MM.1S (cell line): Measurements from ENCODE around the gene CACNA1C.

Source experiments
- DNase-seq: peaks from one replicate; pipeline ENCODE4 v3.0.0-alpha.2; 2015
- H2AFZ ChIP-seq: fragments of 300-600 bp; sonication (generic); 2 replicates; pipeline ENCODE4 v1.6.0; 2016; ENCODE audit warnings: antibody characterized with exemption, low read length
- H3F3A ChIP-seq: fragments of 300-600 bp; sonication (generic); 2 replicates; pipeline ENCODE4 v1.6.1; 2016; ENCODE audit warnings: mild to moderate bottlenecking, antibody characterized with exemption, low read length, moderate library complexity, mixed read lengths; ENCODE audit not compliant: insufficient read depth
- H3K27ac ChIP-seq: fragments of 300-600 bp; sonication (generic); 2 replicates; pipeline ENCODE4 v1.5.1; 2016; ENCODE audit warnings: mild to moderate bottlenecking, low read length
- H3K27me3 ChIP-seq: fragments of 300-600 bp; sonication (generic); replicated peaks from 2 replicates; pipeline ENCODE4 v1.6.0; 2016; ENCODE audit warnings: low read length; ENCODE audit not compliant: insufficient read depth
- H3K36me3 ChIP-seq: fragments of 300-600 bp; sonication (generic); replicated peaks from 2 replicates; pipeline ENCODE4 v1.6.1; 2016; ENCODE audit warnings: mild to moderate bottlenecking, low read length, mixed read lengths; ENCODE audit not compliant: insufficient read depth
- H3K4me1 ChIP-seq: fragments of 300-600 bp; sonication (generic); 2 replicates; pipeline ENCODE4 v1.6.1; 2016; ENCODE audit warnings: low read length, mixed read lengths
- H3K4me2 ChIP-seq: fragments of 300-600 bp; sonication (generic); 2 replicates; pipeline ENCODE4 v1.6.0; 2016; ENCODE audit warnings: low read depth, low read length
- H3K4me3 ChIP-seq: fragments of 300-600 bp; sonication (generic); 2 replicates; pipeline ENCODE4 v1.5.1; 2016; ENCODE audit warnings: low read length, mixed read lengths
- H3K79me2 ChIP-seq: fragments of 300-600 bp; sonication (generic); 2 replicates; pipeline ENCODE4 v1.6.1; 2016; ENCODE audit warnings: mixed run types, low read length, mixed read lengths
- H3K9ac ChIP-seq: fragments of 300-600 bp; sonication (generic); 2 replicates; pipeline ENCODE4 v1.6.1; 2016; ENCODE audit warnings: low read length, mixed read lengths
- H3K9me2 ChIP-seq: fragments of 300-600 bp; sonication (generic); replicated peaks from 2 replicates; pipeline ENCODE4 v1.6.1; 2016; ENCODE audit warnings: mild to moderate bottlenecking, low read length, mixed read lengths; ENCODE audit not compliant: insufficient read depth
- H3K9me3 ChIP-seq: fragments of 300-600 bp; sonication (generic); replicated peaks from 2 replicates; pipeline ENCODE4 v1.6.1; 2016; ENCODE audit warnings: mild to moderate bottlenecking, low read length, mixed read lengths; ENCODE audit not compliant: insufficient read depth
- H4K20me1 ChIP-seq: fragments of 300-600 bp; sonication (generic); 2 replicates; pipeline ENCODE4 v1.6.1; 2016; ENCODE audit warnings: mild to moderate bottlenecking, low read length, moderate library complexity, mixed read lengths; ENCODE audit not compliant: insufficient read depth
- EZH2 ChIP-seq: fragments of 300-600 bp; sonication (generic); optimal IDR thresholded peaks from 2 replicates; pipeline ENCODE3; 2017; ENCODE audit warnings: low read depth, mild to moderate bottlenecking, antibody characterized with exemption, low read length, mixed read lengths
- EZH2phosphoT487 ChIP-seq: fragments of 300-600 bp; sonication (generic); IDR thresholded peaks from 2 replicates; pipeline ENCODE4 v1.6.1; 2018; ENCODE audit warnings: antibody characterized with exemption, low read length
- TF ChIP-seq, protein P1 (sequence below): fragments of 300-600 bp; sonication (generic); IDR thresholded peaks from 2 replicates; pipeline ENCODE4 v1.5.1; 2016; ENCODE audit warnings: antibody characterized with exemption, low read length, mixed read lengths

CACNA1C gene

DNA sequence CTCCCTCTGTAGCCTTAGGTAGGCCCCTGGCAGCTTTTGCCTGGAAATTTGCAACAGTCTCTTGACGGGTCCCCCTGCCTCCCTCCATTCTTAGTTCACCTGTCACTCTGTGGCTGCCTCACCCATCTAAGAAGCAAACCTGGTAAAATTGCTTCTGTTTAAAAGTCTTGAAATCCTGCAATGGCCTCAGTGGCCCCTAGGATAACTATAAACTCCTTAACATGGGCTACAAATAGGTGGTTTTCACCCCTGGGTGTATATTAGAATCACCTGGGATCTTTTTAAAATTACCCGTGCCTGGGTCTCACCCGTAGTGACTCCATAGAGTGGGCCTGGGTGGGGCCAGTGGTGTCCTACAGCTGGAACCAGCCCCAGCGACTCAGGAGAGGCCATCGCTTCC is 332.7 kb downstream of the CACNA1C start:
- Histone ChIP-seq H3K9me3 (no peaks in the 10 kb centered on the region), H3K4me3 (no peak overlapping the region), H3K4me1 (peaks cover 4% of the 10 kb centered on the region), H3K27me3 (no peaks in the 10 kb centered on the region), H3K9me2 (no peaks in the 10 kb centered on the region), H3K36me3 (no peaks in the 10 kb centered on the region), H3K79me2 (no peaks in the 10 kb centered on the region), H3K9ac (no peak overlapping the region), H3K4me2 (no peak overlapping the region), H4K20me1 (no peaks in the 10 kb centered on the region), H2AFZ (no peak overlapping the region), H3K27ac (no peak overlapping the region), H3F3A (no peaks in the 10 kb centered on the region)
- TF ChIP-seq EZH2phosphoT487 = no peak
- DNase-seq = no peak

GRCh38 chr12:2386566-2386965 is 333.8 kb downstream of the CACNA1C start:
- H3K36me3 ChIP-seq = no peaks in the 10 kb centered on the region
- TF ChIP-seq EZH2 (no peak), EZH2phosphoT487 (no peak)
- TF ChIP-seq, protein P1, sequence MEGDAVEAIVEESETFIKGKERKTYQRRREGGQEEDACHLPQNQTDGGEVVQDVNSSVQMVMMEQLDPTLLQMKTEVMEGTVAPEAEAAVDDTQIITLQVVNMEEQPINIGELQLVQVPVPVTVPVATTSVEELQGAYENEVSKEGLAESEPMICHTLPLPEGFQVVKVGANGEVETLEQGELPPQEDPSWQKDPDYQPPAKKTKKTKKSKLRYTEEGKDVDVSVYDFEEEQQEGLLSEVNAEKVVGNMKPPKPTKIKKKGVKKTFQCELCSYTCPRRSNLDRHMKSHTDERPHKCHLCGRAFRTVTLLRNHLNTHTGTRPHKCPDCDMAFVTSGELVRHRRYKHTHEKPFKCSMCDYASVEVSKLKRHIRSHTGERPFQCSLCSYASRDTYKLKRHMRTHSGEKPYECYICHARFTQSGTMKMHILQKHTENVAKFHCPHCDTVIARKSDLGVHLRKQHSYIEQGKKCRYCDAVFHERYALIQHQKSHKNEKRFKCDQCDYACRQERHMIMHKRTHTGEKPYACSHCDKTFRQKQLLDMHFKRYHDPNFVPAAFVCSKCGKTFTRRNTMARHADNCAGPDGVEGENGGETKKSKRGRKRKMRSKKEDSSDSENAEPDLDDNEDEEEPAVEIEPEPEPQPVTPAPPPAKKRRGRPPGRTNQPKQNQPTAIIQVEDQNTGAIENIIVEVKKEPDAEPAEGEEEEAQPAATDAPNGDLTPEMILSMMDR = no peak
- H4K20me1 ChIP-seq = no peaks in the 10 kb centered on the region
- no peak overlapping the region for H3K4me3 ChIP-seq
- DNase-seq = no peak
- H3K9me2 ChIP-seq = no peaks in the 10 kb centered on the region
- no peak overlapping the region for H3K4me2 ChIP-seq
- H3K27ac ChIP-seq = no peak overlapping the region
- no peaks in the 10 kb centered on the region for H3K4me1 ChIP-seq
- no peaks in the 10 kb centered on the region for H3K9me3 ChIP-seq
- no peaks in the 10 kb centered on the region for H3K79me2 ChIP-seq
- no peaks in the 10 kb centered on the region for H3K27me3 ChIP-seq
- no peaks in the 10 kb centered on the region for H3F3A ChIP-seq
- no peak overlapping the region for H2AFZ ChIP-seq
- no peak overlapping the region for H3K9ac ChIP-seq

DNA sequence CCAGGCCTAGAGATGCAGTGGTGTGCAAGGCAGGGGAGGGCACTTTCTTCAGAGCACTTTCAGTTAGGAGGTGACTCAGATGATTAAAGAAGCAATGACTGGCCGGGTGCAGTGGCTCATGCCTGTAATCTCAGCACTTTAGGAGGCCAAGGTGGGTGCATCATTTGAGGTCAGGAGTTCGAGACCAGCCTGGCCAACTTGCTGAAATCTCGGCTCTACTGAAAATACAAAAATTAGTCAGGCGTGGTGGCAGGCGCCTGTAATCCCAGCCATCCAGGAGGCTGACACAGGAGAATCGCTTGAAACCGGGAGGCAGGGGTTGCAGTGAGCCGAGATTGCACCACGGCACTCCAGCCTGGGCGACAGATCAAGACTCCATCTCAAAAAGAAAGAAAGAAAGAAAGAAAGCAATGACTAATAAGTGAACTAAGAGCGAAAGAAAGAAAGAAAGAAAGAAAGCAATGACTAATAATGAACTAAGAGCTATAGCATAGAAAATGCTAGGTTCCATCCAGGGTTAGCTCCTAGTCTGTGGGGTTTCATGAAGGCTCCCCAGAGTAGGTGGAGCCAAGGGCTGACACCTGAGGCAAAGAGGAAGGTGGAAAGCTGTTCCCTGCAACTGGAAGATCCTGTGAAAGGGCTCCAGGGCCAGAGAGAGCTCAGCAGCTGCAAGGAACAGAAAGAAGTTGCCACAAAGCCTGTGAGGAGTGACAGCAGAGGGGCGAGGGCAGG is 334.5 kb downstream of the CACNA1C start:
- H3K36me3 ChIP-seq = no peaks in the 10 kb centered on the region
- H3K9ac ChIP-seq = no peak overlapping the region
- H3K27me3 ChIP-seq = no peaks in the 10 kb centered on the region
- no peak overlapping the region for H3K27ac ChIP-seq
- DNase-seq = no peak
- H3K9me3 ChIP-seq = no peaks in the 10 kb centered on the region
- H3K79me2 ChIP-seq = no peaks in the 10 kb centered on the region
- TF ChIP-seq, protein P1 = no peak
- TF ChIP-seq EZH2 = no peak
- TF ChIP-seq EZH2phosphoT487 = no peak
- H2AFZ ChIP-seq = no peak overlapping the region
- no peaks in the 10 kb centered on the region for H3F3A ChIP-seq
- no peaks in the 10 kb centered on the region for H3K9me2 ChIP-seq
- no peaks in the 10 kb centered on the region for H3K4me1 ChIP-seq
- H3K4me2 ChIP-seq = no peak overlapping the region
- no peaks in the 10 kb centered on the region for H4K20me1 ChIP-seq
- no peak overlapping the region for H3K4me3 ChIP-seq

DNA sequence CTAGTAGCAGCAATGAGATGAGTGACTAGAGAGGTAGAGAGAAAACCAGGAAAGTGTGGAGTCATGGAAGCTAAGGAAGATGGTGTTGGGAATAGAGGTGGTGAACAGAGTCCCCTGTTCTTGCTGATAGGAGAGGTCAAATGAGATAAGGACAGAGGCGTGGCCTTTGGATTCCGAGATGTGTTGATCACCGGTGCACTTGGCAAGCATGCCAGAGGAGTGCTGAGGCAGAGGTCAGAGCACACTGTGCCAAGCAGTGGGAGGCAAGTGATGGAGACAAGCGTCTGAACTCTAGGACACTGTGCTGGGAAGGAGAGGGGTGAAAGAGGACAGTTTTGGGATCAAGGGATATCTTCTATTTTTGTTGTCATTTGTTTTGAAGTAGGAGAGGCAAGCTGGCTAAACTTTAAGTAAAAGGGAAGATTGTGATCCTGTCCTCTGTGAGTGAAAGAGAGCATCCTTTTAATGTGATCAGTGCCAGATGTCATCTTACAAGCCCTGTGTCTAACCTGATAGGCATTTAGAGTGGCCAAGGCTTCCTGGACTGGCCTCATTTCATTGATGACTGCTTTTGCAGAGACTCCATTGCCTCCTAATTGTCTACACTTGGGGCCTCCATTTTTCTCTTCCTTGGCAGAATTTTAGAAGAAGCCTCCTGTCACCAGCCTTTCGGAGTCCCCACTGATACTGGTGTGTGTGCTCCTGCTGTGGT is 336.4 kb downstream of the CACNA1C start:
- H3K4me3 ChIP-seq = no peak overlapping the region
- H3K36me3 ChIP-seq = no peaks in the 10 kb centered on the region
- H3F3A ChIP-seq = no peaks in the 10 kb centered on the region
- no peaks in the 10 kb centered on the region for H4K20me1 ChIP-seq
- H2AFZ ChIP-seq = no peak overlapping the region
- no peaks in the 10 kb centered on the region for H3K27me3 ChIP-seq
- no peak overlapping the region for H3K27ac ChIP-seq
- no peak overlapping the region for H3K4me2 ChIP-seq
- no peaks in the 10 kb centered on the region for H3K79me2 ChIP-seq
- no peaks in the 10 kb centered on the region for H3K9me3 ChIP-seq
- DNase-seq = no peak
- no peaks in the 10 kb centered on the region for H3K4me1 ChIP-seq
- TF ChIP-seq EZH2phosphoT487 = no peak
- TF ChIP-seq, protein P1 = no peak
- TF ChIP-seq EZH2 = no peak
- H3K9ac ChIP-seq = no peak overlapping the region
- no peaks in the 10 kb centered on the region for H3K9me2 ChIP-seq
